ENCODE measurements around the gene NCF2.

The NCF2 gene

DNA sequence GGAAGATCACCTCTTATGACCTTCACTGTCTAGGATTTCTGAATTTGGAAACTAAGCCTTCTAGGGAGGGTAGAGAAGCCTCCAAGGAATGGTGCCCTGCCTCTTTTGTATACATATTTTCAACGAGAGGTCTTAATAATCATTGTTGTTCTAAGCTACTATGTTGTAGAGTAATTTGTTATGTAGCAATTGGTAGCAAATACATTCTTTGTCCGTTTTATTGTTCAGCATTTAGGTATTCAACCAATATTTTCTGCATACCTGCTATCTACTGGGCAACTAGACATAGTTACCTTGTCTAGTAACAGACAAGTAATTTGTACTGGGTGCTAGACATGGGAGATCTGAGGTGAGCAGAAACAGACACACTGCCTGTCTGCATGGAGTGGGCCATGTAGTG, 20.8 kb upstream of the NCF2 start:
- no peaks in the 10 kb centered on the region for H3K4me1 ChIP-seq (ENCODE audit: control insufficient read depth in 1 of 2, insufficient read depth in 2 of 2, low read length in 2 of 2)
- H3K9me3 ChIP-seq (ENCODE audit: insufficient read depth, low read depth, low read length): no peaks in the 10 kb centered on the region
- no peak overlapping the region for H3K27ac ChIP-seq (ENCODE audit: low read depth, low read length)
- H2BK5ac ChIP-seq (ENCODE audit: low read depth, low read length, poor library complexity): no peak overlapping the region
- peak in 1 of 2 donors; percentile 92 for DNase-seq
- no peak overlapping the region for H2BK12ac ChIP-seq (ENCODE audit: low read length)
- H4K8ac ChIP-seq (ENCODE audit: low read depth, low read length): no peak overlapping the region
- H3K79me1 ChIP-seq (ENCODE audit: low read length): no peaks in the 10 kb centered on the region
- no peaks in the 10 kb centered on the region for H3K36me3 ChIP-seq (ENCODE audit: control insufficient read depth in 1 of 2, insufficient read depth in 2 of 2, low read length in 2 of 2)
- WGBS (ENCODE audit: extremely low coverage, insufficient coverage, insufficient read length): no CpG with 5 or more reads among the region's 2 CpGs
- H3K4me2 ChIP-seq (ENCODE audit: low read length): no peak overlapping the region
- H3K18ac ChIP-seq (ENCODE audit: low read length): no peak overlapping the region
- H3K14ac ChIP-seq (ENCODE audit: low read length): no peak overlapping the region
- H2BK120ac ChIP-seq (ENCODE audit: insufficient read depth, low read length, poor library complexity): no peak overlapping the region
- H3K27me3 ChIP-seq (ENCODE audit: insufficient read depth, low read length): no peaks in the 10 kb centered on the region
- H3K9ac ChIP-seq (ENCODE audit: low read length): no peak overlapping the region
- no peak overlapping the region for H2AFZ ChIP-seq (ENCODE audit: insufficient read depth, low read length, poor library complexity)
- no peak overlapping the region for H3K4me3 ChIP-seq (ENCODE audit: low read depth, low read length)
- H3K79me2 ChIP-seq (ENCODE audit: control insufficient read depth, insufficient read depth, low read length, poor library complexity): no peaks in the 10 kb centered on the region
- no peak overlapping the region for H4K91ac ChIP-seq (ENCODE audit: low read depth, low read length)
- H2AK5ac ChIP-seq (ENCODE audit: low read length): no peak overlapping the region
- H3K4ac ChIP-seq (ENCODE audit: low read depth, low read length): no peak overlapping the region
- H3K23ac ChIP-seq (ENCODE audit: low read length): no peak overlapping the region
- H4K12ac ChIP-seq (ENCODE audit: low read depth, low read length): no peak overlapping the region

DNA sequence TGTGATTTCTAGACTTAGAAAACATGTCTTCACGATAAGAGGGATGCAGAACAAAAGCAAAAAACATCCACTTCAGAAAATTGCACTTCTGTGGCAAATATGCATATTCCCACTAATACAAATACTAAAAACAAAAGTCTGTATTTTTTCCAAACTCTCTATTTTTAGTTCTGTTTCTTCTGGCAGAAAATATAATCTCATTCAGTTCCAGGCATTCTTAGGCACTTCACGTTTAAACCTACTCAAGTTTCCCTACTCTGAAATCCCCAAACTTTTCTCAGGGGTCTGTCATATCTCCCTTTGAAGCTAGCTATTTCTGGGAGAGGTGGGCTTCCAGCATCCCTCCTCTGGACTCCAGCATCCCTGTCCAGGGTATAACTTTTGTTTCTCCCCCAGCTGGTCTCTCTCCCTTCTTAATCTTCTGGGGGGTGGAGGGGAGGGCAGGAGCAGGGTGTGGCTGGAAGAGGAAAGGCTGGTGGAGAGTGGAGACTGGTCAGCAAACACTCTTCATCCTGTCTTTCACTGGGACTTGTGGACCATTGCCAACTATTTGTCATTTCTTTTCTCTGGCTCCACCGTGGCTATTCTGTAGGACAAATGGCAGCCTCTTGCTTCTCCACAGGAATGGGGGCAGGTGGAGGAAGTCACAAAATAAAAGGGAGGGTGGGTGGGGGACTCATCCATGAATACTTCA, 19.6 kb upstream of the NCF2 start:
- no peaks in the 10 kb centered on the region for H3K79me1 ChIP-seq (ENCODE audit: low read length)
- no CpG with 5 or more reads among the region's 3 CpGs for WGBS (ENCODE audit: extremely low coverage, insufficient coverage, insufficient read length)
- H3K23ac ChIP-seq (ENCODE audit: low read length): no peak overlapping the region
- H4K91ac ChIP-seq (ENCODE audit: low read depth, low read length): no peak overlapping the region
- no peak overlapping the region for H3K27ac ChIP-seq (ENCODE audit: low read depth, low read length)
- H2AFZ ChIP-seq (ENCODE audit: insufficient read depth, low read length, poor library complexity): no peak overlapping the region
- no peak overlapping the region for H2AK5ac ChIP-seq (ENCODE audit: low read length)
- no peak overlapping the region for H3K14ac ChIP-seq (ENCODE audit: low read length)
- H3K4me2 ChIP-seq (ENCODE audit: low read length): no peak overlapping the region
- no peak overlapping the region for H2BK12ac ChIP-seq (ENCODE audit: low read length)
- no peaks in the 10 kb centered on the region for H3K79me2 ChIP-seq (ENCODE audit: control insufficient read depth, insufficient read depth, low read length, poor library complexity)
- H4K8ac ChIP-seq (ENCODE audit: low read depth, low read length): no peak overlapping the region
- H3K18ac ChIP-seq (ENCODE audit: low read length): no peak overlapping the region
- H3K9me3 ChIP-seq (ENCODE audit: insufficient read depth, low read depth, low read length): no peaks in the 10 kb centered on the region
- no peak for DNase-seq
- no peaks in the 10 kb centered on the region for H3K36me3 ChIP-seq (ENCODE audit: control insufficient read depth in 1 of 2, insufficient read depth in 2 of 2, low read length in 2 of 2)
- no peak overlapping the region for H4K12ac ChIP-seq (ENCODE audit: low read depth, low read length)
- H3K4me1 ChIP-seq (ENCODE audit: control insufficient read depth in 1 of 2, insufficient read depth in 2 of 2, low read length in 2 of 2): no peaks in the 10 kb centered on the region
- H2BK5ac ChIP-seq (ENCODE audit: low read depth, low read length, poor library complexity): no peak overlapping the region
- no peaks in the 10 kb centered on the region for H3K27me3 ChIP-seq (ENCODE audit: insufficient read depth, low read length)
- no peak overlapping the region for H3K4me3 ChIP-seq (ENCODE audit: low read depth, low read length)
- no peak overlapping the region for H2BK120ac ChIP-seq (ENCODE audit: insufficient read depth, low read length, poor library complexity)
- no peak overlapping the region for H3K4ac ChIP-seq (ENCODE audit: low read depth, low read length)
- no peak overlapping the region for H3K9ac ChIP-seq (ENCODE audit: low read length)

DNA sequence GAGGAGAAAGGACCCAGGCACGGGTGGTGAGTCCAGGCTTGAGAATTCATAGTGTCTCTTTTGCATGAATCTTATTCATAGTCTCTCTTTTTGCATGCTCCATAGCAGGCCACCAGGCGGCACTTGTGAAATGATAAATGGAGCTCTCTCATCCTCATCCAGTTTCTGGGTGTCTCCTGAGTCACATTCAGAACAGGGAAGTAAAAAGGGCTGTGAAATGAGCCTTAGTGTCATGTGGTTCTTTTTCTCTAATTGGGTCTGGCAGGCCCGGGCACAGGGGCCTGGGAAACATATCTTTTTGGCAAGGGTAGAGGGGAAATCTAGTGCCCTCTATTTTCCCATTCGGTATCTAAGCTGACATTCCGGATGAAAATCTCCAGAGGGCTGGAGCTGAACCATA, 19.1 kb upstream of the NCF2 start:
- Histone ChIP-seq H2BK5ac (ENCODE audit: low read depth, low read length, poor library complexity) (no peak overlapping the region), H2AFZ (ENCODE audit: insufficient read depth, low read length, poor library complexity) (no peak overlapping the region), H3K27me3 (ENCODE audit: insufficient read depth, low read length) (no peaks in the 10 kb centered on the region), H4K91ac (ENCODE audit: low read depth, low read length) (no peak overlapping the region), H2AK5ac (ENCODE audit: low read length) (no peak overlapping the region), H3K9ac (ENCODE audit: low read length) (no peak overlapping the region), H3K4me2 (ENCODE audit: low read length) (no peak overlapping the region), H4K8ac (ENCODE audit: low read depth, low read length) (no peak overlapping the region), H2BK120ac (ENCODE audit: insufficient read depth, low read length, poor library complexity) (no peak overlapping the region), H3K79me1 (ENCODE audit: low read length) (no peaks in the 10 kb centered on the region), H3K14ac (ENCODE audit: low read length) (no peak overlapping the region), H3K36me3 (ENCODE audit: control insufficient read depth in 1 of 2, insufficient read depth in 2 of 2, low read length in 2 of 2) (no peaks in the 10 kb centered on the region), H3K18ac (ENCODE audit: low read length) (no peak overlapping the region), H3K4me1 (ENCODE audit: control insufficient read depth in 1 of 2, insufficient read depth in 2 of 2, low read length in 2 of 2) (no peaks in the 10 kb centered on the region), H3K79me2 (ENCODE audit: control insufficient read depth, insufficient read depth, low read length, poor library complexity) (no peaks in the 10 kb centered on the region), H2BK12ac (ENCODE audit: low read length) (no peak overlapping the region), H3K27ac (ENCODE audit: low read depth, low read length) (no peak overlapping the region), H3K9me3 (ENCODE audit: insufficient read depth, low read depth, low read length) (no peaks in the 10 kb centered on the region), H3K4me3 (ENCODE audit: low read depth, low read length) (no peak overlapping the region), H3K23ac (ENCODE audit: low read length) (no peak overlapping the region), H4K12ac (ENCODE audit: low read depth, low read length) (no peak overlapping the region), H3K4ac (ENCODE audit: low read depth, low read length) (no peak overlapping the region)
- DNase-seq: peak in 1 of 2 donors; percentile 56
- no CpG with 5 or more reads among the region's 5 CpGs for WGBS (ENCODE audit: extremely low coverage, insufficient coverage, insufficient read length)

DNA sequence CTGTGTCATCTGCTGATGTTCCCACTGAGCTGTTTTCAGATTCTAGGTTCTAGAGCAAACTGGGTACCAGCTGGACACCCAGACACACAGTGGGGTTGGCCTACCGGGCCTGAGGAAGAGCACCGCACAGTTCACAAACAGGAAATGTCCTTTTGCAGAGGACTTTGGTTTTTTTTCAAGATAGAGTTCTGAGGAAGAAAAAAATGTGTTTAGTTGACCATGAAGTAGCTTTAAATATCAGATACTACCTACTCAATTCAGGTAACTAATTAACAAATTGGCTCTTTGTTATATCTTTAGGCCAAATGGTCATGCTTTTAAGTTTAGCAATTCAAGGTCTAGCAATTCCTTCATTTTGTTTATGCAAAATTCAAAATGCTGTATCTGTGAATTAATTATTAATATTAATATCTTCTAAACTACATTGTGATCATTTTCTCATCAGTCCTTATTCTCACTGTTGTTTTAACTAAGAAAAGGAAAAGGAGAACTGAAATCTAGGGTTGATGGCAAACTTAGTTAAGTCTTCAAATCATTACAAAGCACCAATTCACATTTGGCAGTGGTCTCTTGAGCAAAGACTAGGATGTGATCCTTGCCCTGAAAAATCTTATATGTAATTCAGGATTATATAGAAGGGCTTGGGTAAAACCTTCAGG, 17.2 kb upstream of the NCF2 start:
- Histone ChIP-seq H2BK12ac (ENCODE audit: low read length) (no peak overlapping the region), H3K4me2 (ENCODE audit: low read length) (no peak overlapping the region), H3K27ac (ENCODE audit: low read depth, low read length) (no peak overlapping the region), H3K4me3 (ENCODE audit: low read depth, low read length) (no peak overlapping the region), H3K18ac (ENCODE audit: low read length) (no peak overlapping the region), H3K14ac (ENCODE audit: low read length) (no peak overlapping the region), H2AK5ac (ENCODE audit: low read length) (no peak overlapping the region), H3K36me3 (ENCODE audit: control insufficient read depth in 1 of 2, insufficient read depth in 2 of 2, low read length in 2 of 2) (no peaks in the 10 kb centered on the region), H3K79me1 (ENCODE audit: low read length) (no peaks in the 10 kb centered on the region), H3K9ac (ENCODE audit: low read length) (no peak overlapping the region), H2BK5ac (ENCODE audit: low read depth, low read length, poor library complexity) (no peak overlapping the region), H4K8ac (ENCODE audit: low read depth, low read length) (no peak overlapping the region), H2AFZ (ENCODE audit: insufficient read depth, low read length, poor library complexity) (no peak overlapping the region), H3K4ac (ENCODE audit: low read depth, low read length) (no peak overlapping the region), H3K23ac (ENCODE audit: low read length) (no peak overlapping the region), H3K4me1 (ENCODE audit: control insufficient read depth in 1 of 2, insufficient read depth in 2 of 2, low read length in 2 of 2) (no peaks in the 10 kb centered on the region), H4K12ac (ENCODE audit: low read depth, low read length) (no peak overlapping the region), H3K9me3 (ENCODE audit: insufficient read depth, low read depth, low read length) (no peaks in the 10 kb centered on the region), H4K91ac (ENCODE audit: low read depth, low read length) (no peak overlapping the region), H2BK120ac (ENCODE audit: insufficient read depth, low read length, poor library complexity) (no peak overlapping the region), H3K79me2 (ENCODE audit: control insufficient read depth, insufficient read depth, low read length, poor library complexity) (no peaks in the 10 kb centered on the region), H3K27me3 (ENCODE audit: insufficient read depth, low read length) (no peaks in the 10 kb centered on the region)
- no CpG with 5 or more reads among the region's 2 CpGs for WGBS (ENCODE audit: extremely low coverage, insufficient coverage, insufficient read length)
- no peak for DNase-seq

All from trophoblast cell (in vitro differentiated cells and primary cell).